Thymus (tissue), 14 donors: ENCODE measurements around the gene DHRS4. TPM values are rescaled to one million over a fixed set of nuclear protein-coding genes. Genes with fewer than 3 reads are reported as not detected.

Source experiments
- DNase-seq, 9 donors: peaks; one replicate each; pipeline ENCODE4 v3.0.0-alpha.2; 2013; ENCODE audit warnings: low spot score in 9 of 9, low read depth in 6 of 9, missing footprints in 1 of 9
- H3K27ac ChIP-seq, 2 donors: one replicate each; pipeline ENCODE4 v1.5.1; 2013; ENCODE audit warnings: control low read depth in 1 of 2, low read depth in 1 of 2, low read length in 1 of 2, mild to moderate bottlenecking in 1 of 2, moderate library complexity in 1 of 2
- H3K27me3 ChIP-seq, 2 donors: one replicate each; pipeline ENCODE4 v1.5.1; 2013; ENCODE audit warnings: low read length in 1 of 2; ENCODE audit not compliant: control insufficient read depth in 2 of 2, insufficient read depth in 1 of 2
- H3K36me3 ChIP-seq, 2 donors: one replicate each; pipeline ENCODE4 v1.5.1; 2013; ENCODE audit warnings: low read length in 1 of 2, mild to moderate bottlenecking in 1 of 2, moderate library complexity in 1 of 2; ENCODE audit not compliant: control insufficient read depth in 2 of 2, insufficient read depth in 2 of 2
- H3K4me1 ChIP-seq, 2 donors: one replicate each; pipeline ENCODE4 v1.5.1; 2013; ENCODE audit warnings: low read length in 2 of 2; ENCODE audit not compliant: control insufficient read depth in 2 of 2, insufficient read depth in 2 of 2
- H3K4me3 ChIP-seq, 2 donors: one replicate each; pipeline ENCODE4 v1.5.1; 2013; ENCODE audit warnings: low read length in 2 of 2, control low read depth in 1 of 2, mild to moderate bottlenecking in 1 of 2
- H3K9me3 ChIP-seq, 2 donors: one replicate each; pipeline ENCODE4 v1.5.1; 2013; ENCODE audit warnings: low read length in 1 of 2, mild to moderate bottlenecking in 1 of 2; ENCODE audit not compliant: control insufficient read depth in 2 of 2, insufficient read depth in 1 of 2
- WGBS: extraction: QIAGEN DNeasy Blood & Tissue Kit; methylation state at CpG from one replicate; pipeline ENCODE4 v1.1.7; 2013; 5-methylcytosine and 5-hydroxymethylcytosine counted together
- long read RNA-seq, 10 donors: transcript quantifications; one replicate each; lab custom pipeline, GENCODE V29; 2026
- polyA plus RNA-seq: library from polyadenylated mRNA; stranded (reverse); fragments of 200-250 nt; gene quantifications from one replicate; pipeline ENCODE4 v1.2.3, GENCODE V29; 2013
- total RNA-seq: library from RNA; stranded (reverse); fragments of 120-200 nt; gene quantifications from one replicate; pipeline ENCODE4 v1.2.4, GENCODE V29; 2013
- donor health status: healthy.

The DHRS4 gene
- total RNA-seq = 23.6 TPM
- polyA plus RNA-seq = 28.3 TPM
- long read RNA-seq, donor 1 = 0 reads
- long read RNA-seq, donor 2 = 0 reads
- long read RNA-seq, donor 3, partial matches to known transcripts = 5 of 9 reads
- long read RNA-seq, donor 3, other reads (novel, unspliced or antisense) = 0 of 9 reads
- long read RNA-seq, donor 4, transcript DHRS4-203 (5 exons, 727 nt) = major isoform, 7 of 11 reads
- long read RNA-seq, donor 4, partial matches to known transcripts = 0 of 11 reads
- long read RNA-seq, donor 4, other reads (novel, unspliced or antisense) = 0 of 11 reads
- long read RNA-seq, donor 5, transcript DHRS4-201 (8 exons, 1,443 nt) = minor isoform, 7 of 19 reads
- long read RNA-seq, donor 5, transcript DHRS4-203 (5 exons, 727 nt) = major isoform, 10 of 19 reads
- long read RNA-seq, donor 5, partial matches to known transcripts = 0 of 19 reads
- long read RNA-seq, donor 5, other reads (novel, unspliced or antisense) = 0 of 19 reads
- long read RNA-seq, donor 6, transcript DHRS4-203 (5 exons, 727 nt) = minor isoform, 5 of 21 reads
- long read RNA-seq, donor 6, transcript DHRS4-201 (8 exons, 1,443 nt) = major isoform, 9 of 21 reads
- long read RNA-seq, donor 6, partial matches to known transcripts = 5 of 21 reads
- long read RNA-seq, donor 6, other reads (novel, unspliced or antisense) = 0 of 21 reads
- long read RNA-seq, donor 7, transcript DHRS4-201 (8 exons, 1,443 nt) = major isoform, 7 of 10 reads
- long read RNA-seq, donor 7, partial matches to known transcripts = 0 of 10 reads
- long read RNA-seq, donor 7, other reads (novel, unspliced or antisense) = 0 of 10 reads
- long read RNA-seq, donor 8, transcript DHRS4-201 (8 exons, 1,443 nt) = major isoform, 7 of 10 reads
- long read RNA-seq, donor 8, partial matches to known transcripts = 0 of 10 reads
- long read RNA-seq, donor 8, other reads (novel, unspliced or antisense) = 0 of 10 reads
- long read RNA-seq, donor 9, partial matches to known transcripts = 0 of 1 reads
- long read RNA-seq, donor 9, other reads (novel, unspliced or antisense) = 0 of 1 reads
- long read RNA-seq, donor 10, transcript DHRS4-203 (5 exons, 727 nt) = major isoform, 6 of 13 reads
- long read RNA-seq, donor 10, partial matches to known transcripts = 5 of 13 reads
- long read RNA-seq, donor 10, other reads (novel, unspliced or antisense) = 0 of 13 reads

GRCh38 chr14:23953464-23954278 is at the start of gene DHRS4:
Gene DHRS4 (plus strand): TSS chr14:23953770. CDS start chr14:23953789, 19 bp downstream.
- Histone ChIP-seq H3K4me1 (peaks cover 0 to 7% of the 10 kb centered on the region in 2 donors), H3K27ac (peak within 1 kb of the TSS; percentile 82 to 94), H3K9me3 (peaks cover 0 to 3% of the 10 kb centered on the region in 2 donors), H3K4me3 (peak within 1 kb of the TSS; percentile 69 to 72), H3K36me3 (no peaks in the 10 kb centered on the region), H3K27me3 (no peaks in the 10 kb centered on the region)
- peak; percentile 60 to 89 (median 73) for DNase-seq
- under 1% methylated on average over 44 of the region's 44 CpGs for WGBS

GRCh38 chr14:23910101-23910875 is 43.3 kb upstream of the DHRS4 start:
- WGBS = 81% methylated on average over 7 of the region's 7 CpGs

GRCh38 chr14:23910876-23911210 is 42.7 kb upstream of the DHRS4 start:
- Histone ChIP-seq H3K9me3 (no peaks in the 10 kb centered on the region), H3K4me1 (no peaks in the 10 kb centered on the region), H3K4me3 (no peak overlapping the region), H3K36me3 (no peaks in the 10 kb centered on the region), H3K27ac (no peak overlapping the region), H3K27me3 (no peaks in the 10 kb centered on the region)
- DNase-seq = no peak
- 76% methylated on average over 3 of the region's 3 CpGs for WGBS

More at GRCh38 chr14:23910101-23910875, 43.3 kb upstream of the DHRS4 start:
- Histone ChIP-seq H3K4me3 (no peak overlapping the region), H3K36me3 (no peaks in the 10 kb centered on the region), H3K27me3 (no peaks in the 10 kb centered on the region), H3K4me1 (no peaks in the 10 kb centered on the region), H3K9me3 (no peaks in the 10 kb centered on the region), H3K27ac (no peak overlapping the region)
- peak in 2 of 9 donors; percentile 5 to 15 for DNase-seq

- no peak for DNase-seq
- H3K4me3 ChIP-seq = no peak overlapping the region
- WGBS = 97% methylated on average over 4 of the region's 4 CpGs
- no peak overlapping the region for H3K27ac ChIP-seq
- no peaks in the 10 kb centered on the region for H3K36me3 ChIP-seq
- no peaks in the 10 kb centered on the region for H3K9me3 ChIP-seq
- H3K27me3 ChIP-seq = no peaks in the 10 kb centered on the region
- H3K4me1 ChIP-seq = no peaks in the 10 kb centered on the region
These were observed 38.0 kb upstream of the DHRS4 start for GRCh38 chr14:23915559-23915958.

- Histone ChIP-seq H3K4me3 (no peak overlapping the region), H3K4me1 (no peaks in the 10 kb centered on the region), H3K27me3 (no peaks in the 10 kb centered on the region), H3K36me3 (no peaks in the 10 kb centered on the region), H3K27ac (no peak overlapping the region), H3K9me3 (no peaks in the 10 kb centered on the region)
- WGBS = 91% methylated on average over 3 of the region's 3 CpGs
- no peak for DNase-seq
These were observed 37.6 kb upstream of the DHRS4 start for GRCh38 chr14:23916004-23916403.

- no peak overlapping the region for H3K27ac ChIP-seq
- H3K4me3 ChIP-seq = no peak overlapping the region
- no peaks in the 10 kb centered on the region for H3K9me3 ChIP-seq
- no peaks in the 10 kb centered on the region for H3K4me1 ChIP-seq
- H3K36me3 ChIP-seq = no peaks in the 10 kb centered on the region
- no peak for DNase-seq
- no peaks in the 10 kb centered on the region for H3K27me3 ChIP-seq
- 93% methylated on average over 5 of the region's 5 CpGs for WGBS
These were observed 37.1 kb upstream of the DHRS4 start for GRCh38 chr14:23916446-23916845.

GRCh38 chr14:23922545-23922944 is 31.0 kb upstream of the DHRS4 start:
- Histone ChIP-seq H3K27me3 (no peaks in the 10 kb centered on the region), H3K9me3 (no peaks in the 10 kb centered on the region), H3K4me3 (no peak overlapping the region), H3K27ac (no peak overlapping the region), H3K4me1 (no peaks in the 10 kb centered on the region), H3K36me3 (no peaks in the 10 kb centered on the region)
- no peak for DNase-seq
- 95% methylated on average over 1 of the region's 1 CpG for whole genome bisulfite sequencing

- Histone ChIP-seq H3K4me3 (no peak overlapping the region), H3K4me1 (no peaks in the 10 kb centered on the region), H3K27me3 (no peaks in the 10 kb centered on the region), H3K9me3 (no peaks in the 10 kb centered on the region), H3K27ac (no peak overlapping the region), H3K36me3 (no peaks in the 10 kb centered on the region)
- 95% methylated on average over 7 of the region's 7 CpGs for WGBS
- DNase-seq = no peak
These were observed 28.0 kb upstream of the DHRS4 start for GRCh38 chr14:23925523-23926075.
